HFFc6 (cell line): ENCODE results near the gene ADAMTSL4. TPM values are rescaled to one million over a fixed set of nuclear protein-coding genes. Genes with fewer than 3 reads are reported as not detected.
A peak's percentile ranks its signal among the peaks of the same experiment; 100 is the strongest.

ENCODE experiments used
- DNase-seq: peaks from one replicate; pipeline ENCODE4 v3.0.0-alpha.2; 2018
- H3K27ac Mint-ChIP-seq: 2 replicates; pipeline ENCODE4 v1.8.0; 2020; ENCODE audit warnings: mild to moderate bottlenecking, mixed read lengths
- H3K27me3 Mint-ChIP-seq: 2 replicates; pipeline ENCODE4 v1.8.0; 2021; ENCODE audit warnings: mild to moderate bottlenecking, moderate library complexity, mixed read lengths; ENCODE audit not compliant: insufficient read depth
- H3K36me3 Mint-ChIP-seq: 2 replicates; pipeline ENCODE4 v1.8.0; 2021; ENCODE audit warnings: low read depth, mixed read lengths
- H3K4me1 Mint-ChIP-seq: 2 replicates; pipeline ENCODE4 v1.8.0; 2020; ENCODE audit warnings: low read depth, mixed read lengths
- H3K4me3 Mint-ChIP-seq: 2 replicates; pipeline ENCODE4 v1.8.0; 2020; ENCODE audit warnings: mild to moderate bottlenecking, moderate library complexity, mixed read lengths
- H3K9me3 Mint-ChIP-seq: 2 replicates; pipeline ENCODE4 v1.8.0; 2020; ENCODE audit warnings: mild to moderate bottlenecking, mixed read lengths
- total RNA-seq, 6 experiments: library from RNA; stranded (reverse); fragmentation: NEBNext Ultra II Directional; extraction: Animal tissue kit (Norgen Biotek cat#: 25700); gene quantifications; 2 replicates in 1 of 6; 3 replicates in 5 of 6; pipeline ENCODE4 v1.2.3, GENCODE V29; 2021
- TF ChIP-seq, protein P1 (sequence below): fragments of 200-600 bp; sonication (generic); IDR thresholded peaks from 2 replicates; pipeline ENCODE4 v1.5.0; 2021; ENCODE audit warnings: antibody characterized with exemption, mild to moderate bottlenecking

The ADAMTSL4 gene
- total RNA-seq, 6 experiments from 2014 or later = 33.7 to 61.2 (median 38.2) TPM

DNA sequence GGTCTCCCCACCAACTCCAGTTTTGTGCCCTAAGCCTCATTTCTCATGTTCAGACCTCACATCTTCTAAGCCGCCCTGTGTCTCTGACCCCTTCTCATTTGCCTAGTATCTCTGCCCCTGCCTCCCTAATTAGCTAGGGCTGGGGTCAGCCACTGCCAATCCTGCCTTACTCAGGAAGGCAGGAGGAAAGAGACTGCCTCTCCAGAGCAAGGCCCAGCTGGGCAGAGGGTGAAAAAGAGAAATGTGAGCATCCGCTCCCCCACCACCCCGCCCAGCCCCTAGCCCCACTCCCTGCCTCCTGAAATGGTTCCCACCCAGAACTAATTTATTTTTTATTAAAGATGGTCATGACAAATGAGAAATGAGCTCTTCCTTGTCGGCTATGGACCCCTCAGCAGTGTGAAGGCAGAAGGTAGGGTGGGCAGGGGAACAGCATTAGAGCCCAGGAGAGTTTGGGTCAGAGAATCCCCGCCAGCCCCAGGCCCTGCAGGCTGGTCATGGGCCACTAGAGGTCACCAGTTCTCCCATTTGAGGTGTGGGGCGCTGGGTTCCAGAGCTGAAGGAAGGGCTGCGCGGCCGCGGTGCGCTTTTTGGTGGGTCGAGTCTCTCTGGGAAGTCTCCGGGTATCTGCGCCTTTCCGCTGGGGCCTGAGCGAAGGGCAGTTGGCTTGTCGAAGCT is 11.5 kb downstream of the ADAMTSL4 start:
- H3K9me3 Mint-ChIP-seq = no peaks in the 10 kb centered on the region
- DNase-seq = no peak
- TF ChIP-seq, protein P1, sequence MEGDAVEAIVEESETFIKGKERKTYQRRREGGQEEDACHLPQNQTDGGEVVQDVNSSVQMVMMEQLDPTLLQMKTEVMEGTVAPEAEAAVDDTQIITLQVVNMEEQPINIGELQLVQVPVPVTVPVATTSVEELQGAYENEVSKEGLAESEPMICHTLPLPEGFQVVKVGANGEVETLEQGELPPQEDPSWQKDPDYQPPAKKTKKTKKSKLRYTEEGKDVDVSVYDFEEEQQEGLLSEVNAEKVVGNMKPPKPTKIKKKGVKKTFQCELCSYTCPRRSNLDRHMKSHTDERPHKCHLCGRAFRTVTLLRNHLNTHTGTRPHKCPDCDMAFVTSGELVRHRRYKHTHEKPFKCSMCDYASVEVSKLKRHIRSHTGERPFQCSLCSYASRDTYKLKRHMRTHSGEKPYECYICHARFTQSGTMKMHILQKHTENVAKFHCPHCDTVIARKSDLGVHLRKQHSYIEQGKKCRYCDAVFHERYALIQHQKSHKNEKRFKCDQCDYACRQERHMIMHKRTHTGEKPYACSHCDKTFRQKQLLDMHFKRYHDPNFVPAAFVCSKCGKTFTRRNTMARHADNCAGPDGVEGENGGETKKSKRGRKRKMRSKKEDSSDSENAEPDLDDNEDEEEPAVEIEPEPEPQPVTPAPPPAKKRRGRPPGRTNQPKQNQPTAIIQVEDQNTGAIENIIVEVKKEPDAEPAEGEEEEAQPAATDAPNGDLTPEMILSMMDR = peak; percentile 84
- peak overlapping the region; percentile 90 for H3K4me3 Mint-ChIP-seq
- peaks cover 1% of the 10 kb centered on the region for H3K27me3 Mint-ChIP-seq
- peaks cover 50% of the 10 kb centered on the region for H3K4me1 Mint-ChIP-seq
- peak overlapping the region; percentile 99 for H3K27ac Mint-ChIP-seq
- H3K36me3 Mint-ChIP-seq = peaks cover under 1% of the 10 kb centered on the region

DNA sequence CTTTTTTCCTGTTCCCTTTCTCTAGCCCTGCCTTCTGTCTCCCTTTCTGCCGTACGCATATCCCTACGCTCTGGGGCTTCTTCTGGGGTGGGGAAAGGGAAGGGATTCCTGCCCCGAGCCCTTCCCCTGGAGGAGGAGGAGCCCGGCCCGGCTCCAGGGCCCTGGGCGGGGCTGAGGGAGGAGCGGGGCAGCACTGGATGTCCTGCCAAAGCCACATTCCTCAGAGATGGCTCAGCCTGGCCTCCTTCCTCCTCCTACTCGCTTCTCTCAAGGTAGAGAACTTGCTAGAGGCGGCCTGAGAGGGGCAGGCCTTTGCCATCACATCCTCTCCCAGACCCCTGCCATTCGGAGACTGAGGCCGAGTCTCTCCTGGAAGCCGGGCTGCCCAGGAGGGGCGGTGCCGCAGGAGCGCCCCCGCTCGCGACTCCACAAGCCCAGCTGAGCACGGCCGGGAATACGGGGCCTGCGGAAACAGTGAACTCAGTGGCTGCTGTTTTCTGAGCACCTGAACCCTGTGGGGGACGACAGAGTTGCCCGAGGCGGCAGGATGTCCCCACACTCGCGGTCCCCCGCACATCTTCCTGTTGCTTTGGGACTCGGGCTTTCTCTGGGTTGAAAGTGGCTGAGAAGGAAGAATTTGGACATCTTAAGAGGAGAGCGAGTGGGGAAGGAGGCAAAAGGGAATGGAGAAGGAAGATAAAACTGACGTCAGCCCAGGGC is 12.2 kb downstream of the ADAMTSL4 start:
- TF ChIP-seq, protein P1 = peak; percentile 35
- peak overlapping the region; percentile 99 for H3K27ac Mint-ChIP-seq
- peak; percentile 98 for DNase-seq
- H3K4me3 Mint-ChIP-seq = peak overlapping the region; percentile 90
- no peaks in the 10 kb centered on the region for H3K36me3 Mint-ChIP-seq
- H3K9me3 Mint-ChIP-seq = no peaks in the 10 kb centered on the region
- H3K4me1 Mint-ChIP-seq = peaks cover 50% of the 10 kb centered on the region
- H3K27me3 Mint-ChIP-seq = peaks cover 8% of the 10 kb centered on the region

DNA sequence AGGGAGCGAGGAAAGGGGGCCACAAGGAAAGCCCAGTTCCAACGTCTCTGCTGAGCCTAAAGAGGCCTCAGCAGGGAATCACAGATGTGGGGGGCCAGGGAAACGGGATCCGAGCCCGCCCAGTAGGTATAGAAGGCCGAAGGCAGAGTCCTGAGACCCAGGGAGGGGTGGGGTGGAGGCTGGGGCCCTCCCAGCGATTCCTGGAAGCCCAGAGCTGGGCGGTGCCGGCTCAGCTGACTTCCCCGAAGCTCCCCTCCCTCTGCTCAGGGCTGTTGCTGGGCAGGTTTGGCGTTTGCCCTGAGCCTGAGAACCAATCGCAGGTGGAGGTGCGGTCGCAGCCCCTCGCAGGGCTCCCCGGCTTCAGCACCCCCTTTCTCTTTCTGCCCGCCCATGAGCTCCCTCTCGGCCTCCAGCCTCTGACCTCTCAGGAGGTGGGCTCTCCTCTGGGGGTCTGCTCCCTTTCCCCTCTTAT is 12.8 kb downstream of the ADAMTSL4 start:
- Mint-ChIP-seq H3K27me3 (peaks cover 12% of the 10 kb centered on the region), H3K27ac (peak overlapping the region; percentile 99), H3K36me3 (no peaks in the 10 kb centered on the region), H3K4me1 (peaks cover 53% of the 10 kb centered on the region), H3K4me3 (peak overlapping the region; percentile 90), H3K9me3 (no peaks in the 10 kb centered on the region)
- peak; percentile 81 for DNase-seq
- TF ChIP-seq, protein P1 = no peak

DNA sequence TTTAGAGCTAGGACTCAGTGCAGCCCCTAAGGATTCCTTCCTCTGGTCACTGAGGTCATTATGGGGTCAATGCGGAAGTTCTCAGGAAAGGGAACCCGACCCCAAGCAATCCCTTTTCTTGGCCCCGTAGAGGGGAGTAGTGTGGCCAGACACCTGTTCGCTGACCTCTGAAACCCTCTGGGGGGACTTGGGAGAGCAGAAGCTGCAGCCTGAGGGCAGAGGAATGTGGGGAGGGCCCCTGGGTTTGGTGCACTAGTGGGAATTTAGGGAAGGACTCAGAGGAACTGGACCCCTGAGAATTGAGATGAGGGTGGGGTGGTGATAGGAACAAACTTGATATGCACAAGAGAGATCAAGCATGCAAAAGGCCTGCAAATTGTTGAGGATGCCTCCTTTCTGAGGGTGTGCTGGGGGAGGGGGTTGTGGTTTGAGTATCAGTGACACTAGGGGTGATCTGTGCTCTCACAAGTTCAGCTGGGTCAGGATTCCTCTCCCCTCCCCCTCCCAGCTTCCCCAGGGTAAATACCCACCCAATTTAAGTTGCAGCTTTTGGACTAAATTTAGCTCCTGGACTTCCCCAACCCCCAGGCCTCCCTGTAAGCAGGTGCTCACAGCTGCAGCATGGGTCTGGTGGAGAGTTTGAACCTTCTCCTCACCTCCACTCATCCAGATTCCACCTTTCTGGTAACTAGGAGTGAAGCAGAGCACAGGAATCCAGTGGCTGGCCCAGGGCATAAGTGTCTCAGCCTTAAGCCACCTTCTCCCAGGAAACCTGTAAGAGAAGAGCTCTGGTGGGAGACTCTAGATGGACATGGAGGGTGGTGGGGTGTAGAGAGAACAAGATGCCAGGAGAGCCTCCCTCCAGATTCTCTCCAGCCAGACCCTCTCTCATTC is 13.5 kb downstream of the ADAMTSL4 start:
- no peak for DNase-seq
- peaks cover 19% of the 10 kb centered on the region for H3K27me3 Mint-ChIP-seq
- no peaks in the 10 kb centered on the region; the same call in 1 of the 2 replicates for H3K9me3 Mint-ChIP-seq
- H3K4me3 Mint-ChIP-seq = peak overlapping the region; percentile 90
- H3K36me3 Mint-ChIP-seq = no peaks in the 10 kb centered on the region
- H3K27ac Mint-ChIP-seq = peak overlapping the region; percentile 99
- TF ChIP-seq, protein P1 = no peak
- H3K4me1 Mint-ChIP-seq = peaks cover 60% of the 10 kb centered on the region

DNA sequence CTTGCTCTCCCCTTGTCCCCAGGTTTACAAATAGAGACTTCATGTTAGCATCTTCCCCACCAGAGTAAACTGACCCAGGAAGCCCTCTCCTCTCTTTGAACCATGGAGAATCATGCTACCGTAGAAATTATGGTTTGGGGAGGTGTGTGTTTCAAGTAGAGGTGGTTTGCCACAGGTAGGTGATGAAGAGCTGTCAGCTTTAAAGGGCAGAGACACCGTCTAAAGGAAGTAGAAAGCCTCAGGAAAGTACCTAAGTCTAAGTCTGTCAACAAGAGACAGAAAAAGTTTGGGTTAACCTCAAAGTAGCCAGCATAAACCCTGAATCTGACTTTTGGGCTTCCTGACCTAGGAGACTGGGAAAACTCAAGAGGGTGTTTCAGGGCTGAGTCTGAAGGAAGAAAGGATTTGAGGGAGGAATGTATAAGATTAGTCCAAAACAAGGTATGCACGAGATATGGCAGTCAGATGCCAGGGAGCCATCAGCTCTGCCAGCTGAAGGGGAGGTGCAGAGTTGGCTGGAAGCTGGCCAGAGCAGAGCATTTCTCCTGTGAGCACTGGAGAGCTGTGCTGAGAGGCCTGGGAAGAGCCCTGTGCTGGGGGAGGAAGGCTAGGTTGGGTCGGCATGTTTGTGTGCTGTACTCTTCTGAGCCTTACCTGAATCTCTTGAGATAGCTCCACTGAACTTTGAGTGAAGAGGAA is 14.3 kb downstream of the ADAMTSL4 start:
- H3K27ac Mint-ChIP-seq = peak overlapping the region; percentile 99
- no peaks in the 10 kb centered on the region; the same call in 1 of the 2 replicates for H3K9me3 Mint-ChIP-seq
- H3K4me1 Mint-ChIP-seq = peaks cover 68% of the 10 kb centered on the region
- H3K36me3 Mint-ChIP-seq = no peaks in the 10 kb centered on the region
- DNase-seq = no peak
- H3K27me3 Mint-ChIP-seq = peaks cover 27% of the 10 kb centered on the region
- TF ChIP-seq, protein P1 = no peak
- H3K4me3 Mint-ChIP-seq = peak overlapping the region; percentile 90
